ENCODE results near the gene LHFPL6.
A peak's percentile ranks its signal among the peaks of the same experiment; 100 is the strongest.

The LHFPL6 gene

GRCh38 chr13:39509616-39510315, 93.2 kb downstream of the LHFPL6 start:
- no peak for DNase-seq

- DNase-seq: no peak
These were observed 96.2 kb downstream of the LHFPL6 start for GRCh38 chr13:39506559-39507390.

GRCh38 chr13:39505151-39505550, 97.8 kb downstream of the LHFPL6 start:
- DNase-seq: no peak

GRCh38 chr13:39503048-39503447, 99.9 kb downstream of the LHFPL6 start:
- DNase-seq: no peak

GRCh38 chr13:39501702-39502324, 101.2 kb downstream of the LHFPL6 start:
- DNase-seq: peak in 1 of 5 experiments; percentile 10

- no peak for DNase-seq
These were observed 103.4 kb downstream of the LHFPL6 start for GRCh38 chr13:39499604-39500003.

- DNase-seq: no peak
These were observed 104.4 kb downstream of the LHFPL6 start for GRCh38 chr13:39498471-39499114.

- DNase-seq: no peak
These were observed 106.5 kb downstream of the LHFPL6 start for GRCh38 chr13:39496506-39496905.

- no peak for DNase-seq
These were observed 108.4 kb downstream of the LHFPL6 start for GRCh38 chr13:39494633-39495032.

- no peak for DNase-seq
These were observed 109.0 kb downstream of the LHFPL6 start for GRCh38 chr13:39494006-39494405.

- DNase-seq: no peak
These were observed 112.9 kb downstream of the LHFPL6 start for GRCh38 chr13:39490136-39490535.

GRCh38 chr13:39486758-39487157, 116.2 kb downstream of the LHFPL6 start:
- no peak for DNase-seq

- DNase-seq: no peak
These were observed 117.7 kb downstream of the LHFPL6 start for GRCh38 chr13:39485314-39485700.

GRCh38 chr13:39484506-39485313, 118.3 kb downstream of the LHFPL6 start:
- DNase-seq: no peak

- no peak for DNase-seq
These were observed 119.7 kb downstream of the LHFPL6 start for GRCh38 chr13:39483326-39483725.

GRCh38 chr13:39481491-39481890, 121.5 kb downstream of the LHFPL6 start:
- DNase-seq: no peak

- no peak for DNase-seq
These were observed 128.4 kb downstream of the LHFPL6 start for GRCh38 chr13:39474600-39474999.

GRCh38 chr13:39469676-39470075, 133.3 kb downstream of the LHFPL6 start:
- no peak for DNase-seq

- no peak for DNase-seq
These were observed 134.7 kb downstream of the LHFPL6 start for GRCh38 chr13:39468306-39468705.

- no peak for DNase-seq
These were observed 139.4 kb downstream of the LHFPL6 start for GRCh38 chr13:39463611-39464010.

GRCh38 chr13:39462906-39463305, 140.1 kb downstream of the LHFPL6 start:
- no peak for DNase-seq

GRCh38 chr13:39462428-39462827, 140.6 kb downstream of the LHFPL6 start:
- DNase-seq: no peak
